HepG2 (cell line): Measurements from ENCODE around the gene INF2. TPM values are rescaled to one million over a fixed set of nuclear protein-coding genes. Genes with fewer than 3 reads are reported as not detected.

ENCODE experiments used
- AGO1 ChIP-seq: fragments of 200-400 bp; formaldehyde crosslinking; IDR thresholded peaks from 2 replicates; pipeline ENCODE4 v1.6.1; 2017; ENCODE audit warnings: mild to moderate bottlenecking, low read depth, low read length, moderate library complexity; ENCODE audit not compliant: poor library complexity, severe bottlenecking
- ASH2L ChIP-seq: fragments of 300-600, 200-600 bp; sonication (generic); IDR thresholded peaks from 2 replicates; pipeline ENCODE4 v1.7.0; 2017; ENCODE audit warnings: low read depth, mild to moderate bottlenecking, moderate library complexity, mixed read lengths, low read length; ENCODE audit not compliant: insufficient read length
- FOXJ3 ChIP-seq: sonication (generic); formaldehyde crosslinking; IDR thresholded peaks from 2 replicates; pipeline ENCODE4 v1.4.0; 2020; ENCODE audit warnings: missing genetic modification reagents, mild to moderate bottlenecking, borderline replicate concordance
- FOXO1 ChIP-seq: sonication (generic); formaldehyde crosslinking; IDR thresholded peaks from 2 replicates; pipeline ENCODE4 v1.4.0; 2020; ENCODE audit warnings: missing genetic modification reagents
- HHEX ChIP-seq: IDR thresholded peaks from 2 replicates; pipeline ENCODE4 v1.6.1; 2016; ENCODE audit warnings: control low read depth
- KAT2B ChIP-seq: fragments of 150-350 bp; IDR thresholded peaks from 2 replicates; pipeline ENCODE4 v1.6.1; 2014; ENCODE audit warnings: low read depth, low read length, borderline replicate concordance
- MAX ChIP-seq: IDR thresholded peaks from 2 replicates; pipeline ENCODE4 v1.6.1; 2012; ENCODE audit warnings: inconsistent platforms
- MTERF4 ChIP-seq: sonication (generic); formaldehyde crosslinking; IDR thresholded peaks from 2 replicates; pipeline ENCODE4 v1.8.0; 2023; ENCODE audit warnings: mild to moderate bottlenecking, missing genetic modification reagents
- MXD4 ChIP-seq: IDR thresholded peaks from 2 replicates; pipeline ENCODE4 v1.6.1; 2016; ENCODE audit warnings: mild to moderate bottlenecking, missing biosample characterization, missing genetic modification reagents
- NFE2L1 ChIP-seq: sonication (generic); formaldehyde crosslinking; IDR thresholded peaks from 2 replicates; pipeline ENCODE4 v1.4.0; 2020; ENCODE audit warnings: missing genetic modification reagents, mild to moderate bottlenecking, borderline replicate concordance
- NR1H2 ChIP-seq: sonication (generic); formaldehyde crosslinking; IDR thresholded peaks from 2 replicates; pipeline ENCODE4 v1.8.1; 2022; ENCODE audit warnings: low read depth, missing genetic modification reagents, borderline replicate concordance
- PCBP1 ChIP-seq: fragments of 200-400 bp; formaldehyde crosslinking; IDR thresholded peaks from 2 replicates; pipeline ENCODE4 v1.6.1; 2017; ENCODE audit warnings: mild to moderate bottlenecking, low read depth, low read length, borderline replicate concordance
- RAD21 ChIP-seq: fragments of 450-650 bp; formaldehyde crosslinking; IDR thresholded peaks from 2 replicates; pipeline ENCODE4 v1.5.0; 2020; ENCODE audit warnings: mild to moderate bottlenecking
- SAP130 ChIP-seq: IDR thresholded peaks from 2 replicates; pipeline ENCODE4 v1.6.1; 2016; ENCODE audit warnings: low read depth
- WIZ ChIP-seq: sonication (generic); formaldehyde crosslinking; IDR thresholded peaks from 2 replicates; pipeline ENCODE4 v1.5.1; 2020; ENCODE audit warnings: mild to moderate bottlenecking, missing genetic modification reagents
- ZNF20 ChIP-seq: sonication (generic); formaldehyde crosslinking; IDR thresholded peaks from 2 replicates; pipeline ENCODE4 v1.4.0; 2020; ENCODE audit warnings: mild to moderate bottlenecking, moderate library complexity, missing genetic modification reagents
- ZNF207 ChIP-seq: fragments of 450-650 bp; IDR thresholded peaks from 2 replicates; pipeline ENCODE4 v1.6.1; 2016; ENCODE audit warnings: antibody characterized with exemption, borderline replicate concordance
- ZNF234 ChIP-seq: sonication (generic); formaldehyde crosslinking; conservative IDR thresholded peaks from 2 replicates; pipeline ENCODE4 v1.5.1; 2020; ENCODE audit warnings: mild to moderate bottlenecking, missing genetic modification reagents
- ZNF414 ChIP-seq: sonication (generic); formaldehyde crosslinking; IDR thresholded peaks from 2 replicates; pipeline ENCODE4 v1.5.0; 2020; ENCODE audit warnings: missing genetic modification reagents
- ZNF609 ChIP-seq: sonication (generic); formaldehyde crosslinking; IDR thresholded peaks from 2 replicates; pipeline ENCODE4 v1.4.0; 2020; ENCODE audit warnings: mild to moderate bottlenecking, missing genetic modification reagents, borderline replicate concordance
- ZNF644 ChIP-seq: IDR thresholded peaks from 2 replicates; pipeline ENCODE4 v1.6.1; 2016; ENCODE audit warnings: low read depth
- ZNF674 ChIP-seq: sonication (generic); formaldehyde crosslinking; IDR thresholded peaks from 2 replicates; pipeline ENCODE4 v1.5.0; 2020; ENCODE audit warnings: low read depth, mild to moderate bottlenecking, missing genetic modification reagents
- ZNF766 ChIP-seq: sonication (generic); formaldehyde crosslinking; IDR thresholded peaks from 2 replicates; pipeline ENCODE4 v1.5.0; 2020; ENCODE audit warnings: missing genetic modification reagents, borderline replicate concordance
- ZNF792 ChIP-seq: IDR thresholded peaks from 2 replicates; pipeline ENCODE4 v1.6.1; 2016
- ZNF816 ChIP-seq: sonication (generic); formaldehyde crosslinking; IDR thresholded peaks from 2 replicates; pipeline ENCODE4 v1.8.0; 2022; ENCODE audit warnings: missing genetic modification reagents, mild to moderate bottlenecking, borderline replicate concordance
- polyA plus RNA-seq, 8 experiments: library from polyadenylated mRNA; depleted of rRNA in 3 of 8; stranded (reverse) in 7 of 8; unstranded in 1 of 8; fragments of >200 nt; fragmentation: Illumina TruSeq in 4 of 8; extraction: Trizol in 4 of 8; gene quantifications; 2 replicates each; pipeline versions ENCODE4 v1.2.1 to v1.2.3, GENCODE V29; 2011 to 2016; ENCODE audit warnings: low read depth in 4 of 8, missing spikeins in 1 of 8, mixed read lengths in 1 of 8; ENCODE audit not compliant: insufficient read depth in 1 of 8
- total RNA-seq, 5 experiments: library from RNA; depleted of rRNA; stranded (reverse); fragments of >200 nt; fragmentation: Illumina TruSeq; extraction: Trizol; gene quantifications; 2 replicates each; pipeline ENCODE4 v1.2.3, GENCODE V29; 2016; ENCODE audit warnings: low read depth in 1 of 5

The INF2 gene
- total and polyA plus RNA-seq, 2 of the 13 experiments (the other 11 are each of a cell fraction or from before 2014, with no cell fraction given) = 16.4 to 26.4 TPM

- TF ChIP-seq FOXJ3 = no peak
- TF ChIP-seq ZNF644 (CRISPR knock-in tag) = no peak
- TF ChIP-seq ZNF792 (CRISPR knock-in tag) = peak; percentile 35; the same call in 1 of the 2 replicates
- peak; percentile 70; the same call in 1 of the 2 replicates for TF ChIP-seq ZNF414 (CRISPR knock-in tag)
- peak; percentile 83; the same call in 1 of the 2 replicates for TF ChIP-seq ZNF234 (CRISPR knock-in tag)
- TF ChIP-seq MXD4 (CRISPR knock-in tag) = peak; percentile 68; the same call in 1 of the 2 replicates
- peak; percentile 57 for TF ChIP-seq AGO1
- TF ChIP-seq NR1H2 (CRISPR knock-in tag) = no peak
- peak; percentile 74; the same call in 1 of the 2 replicates for TF ChIP-seq ZNF816 (CRISPR knock-in tag)
- no peak for TF ChIP-seq MTERF4
- TF ChIP-seq PCBP1 = no peak
- TF ChIP-seq ZNF674 (CRISPR knock-in tag) = no peak
- TF ChIP-seq SAP130 = peak; percentile 59
- no peak for TF ChIP-seq KAT2B
- TF ChIP-seq ZNF766 (CRISPR knock-in tag) = no peak
- TF ChIP-seq ZNF207 = no peak
- peak; percentile 58; the same call in 1 of the 2 replicates for TF ChIP-seq WIZ
- TF ChIP-seq ASH2L = peak; percentile 66
- no peak for TF ChIP-seq HHEX (CRISPR knock-in tag)
- 0 out of 2 replicates have a peak, but pooled peaks have one; percentile 28 for TF ChIP-seq FOXO1 (CRISPR knock-in tag)
- 0 out of 2 replicates have a peak, but pooled peaks have one; percentile 27 for TF ChIP-seq ZNF609 (CRISPR knock-in tag)
- TF ChIP-seq MAX = peak; percentile 50
- no peak for TF ChIP-seq ZNF20 (CRISPR knock-in tag)
- TF ChIP-seq RAD21 = peak; percentile 70
- TF ChIP-seq NFE2L1 (CRISPR knock-in tag) = no peak
These were observed 34.4 kb downstream of the INF2 start, which contains the start of gene ADSS1 (continued) for GRCh38 chr14:104723651-104724406.
